Prostate gland (tissue), 2 donors: ENCODE results near the gene DCHS2.

Experiments
- CTCF ChIP-seq, 4 experiments: fragments of 200-600 bp in 2 of 4; fragments of 450-650 bp in 2 of 4; sonication (generic) in 2 of 4; IDR thresholded peaks; 1 replicate in 3 of 4; 2 replicates in 1 of 4; pipeline ENCODE4 v1.5.1; 2016 to 2019; ENCODE audit warnings: antibody characterized with exemption in 4 of 4, mild to moderate bottlenecking in 2 of 4, moderate library complexity in 2 of 4
- POLR2AphosphoS5 ChIP-seq: sonication (generic); formaldehyde crosslinking; IDR thresholded peaks from one replicate; pipeline ENCODE4 v1.6.1; 2017; ENCODE audit warnings: antibody characterized with exemption

- TF ChIP-seq POLR2AphosphoS5 (no peak), CTCF (IDR thresholded peaks at IDR 0.05) (no peak)
Measured at GRCh38 chr4:154277172-154277571, 214.4 kb downstream of the DCHS2 start.
